ENCODE data around the gene RNPEP.
A peak's percentile ranks its signal among the peaks of the same experiment; 100 is the strongest.

RNPEP gene

GRCh38 chr1:201946224-201946908, 36.1 kb upstream of the RNPEP start, which contains the start of gene LMOD1:
TSS of gene LMOD1 (minus strand) at chr1:201946548. CDS start at chr1:201946340, 208 bp downstream.
- no peaks in the 10 kb centered on the region for H3K36me3 ChIP-seq (ENCODE audit: insufficient read depth, low read length)
- no peaks in the 10 kb centered on the region for H3K9me2 ChIP-seq (replicated peaks; ENCODE audit: low read depth, low read length)
- TF ChIP-seq, protein P1, sequence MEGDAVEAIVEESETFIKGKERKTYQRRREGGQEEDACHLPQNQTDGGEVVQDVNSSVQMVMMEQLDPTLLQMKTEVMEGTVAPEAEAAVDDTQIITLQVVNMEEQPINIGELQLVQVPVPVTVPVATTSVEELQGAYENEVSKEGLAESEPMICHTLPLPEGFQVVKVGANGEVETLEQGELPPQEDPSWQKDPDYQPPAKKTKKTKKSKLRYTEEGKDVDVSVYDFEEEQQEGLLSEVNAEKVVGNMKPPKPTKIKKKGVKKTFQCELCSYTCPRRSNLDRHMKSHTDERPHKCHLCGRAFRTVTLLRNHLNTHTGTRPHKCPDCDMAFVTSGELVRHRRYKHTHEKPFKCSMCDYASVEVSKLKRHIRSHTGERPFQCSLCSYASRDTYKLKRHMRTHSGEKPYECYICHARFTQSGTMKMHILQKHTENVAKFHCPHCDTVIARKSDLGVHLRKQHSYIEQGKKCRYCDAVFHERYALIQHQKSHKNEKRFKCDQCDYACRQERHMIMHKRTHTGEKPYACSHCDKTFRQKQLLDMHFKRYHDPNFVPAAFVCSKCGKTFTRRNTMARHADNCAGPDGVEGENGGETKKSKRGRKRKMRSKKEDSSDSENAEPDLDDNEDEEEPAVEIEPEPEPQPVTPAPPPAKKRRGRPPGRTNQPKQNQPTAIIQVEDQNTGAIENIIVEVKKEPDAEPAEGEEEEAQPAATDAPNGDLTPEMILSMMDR (conservative IDR thresholded peaks at IDR 0.05; ENCODE audit: low read length) = no peak
- TF ChIP-seq EZH2phosphoT487 (IDR thresholded peaks at IDR 0.05; ENCODE audit: borderline replicate concordance) = no peak
- H3K9me3 ChIP-seq (ENCODE audit: insufficient read depth, low read depth, low read length) = no peaks in the 10 kb centered on the region
- H3K4me2 ChIP-seq (ENCODE audit: low read depth, low read length, poor library complexity, severe bottlenecking) = peak within 1 kb of the TSS; percentile 71
- peak within 1 kb of the TSS; percentile 17 for H3K9ac ChIP-seq (ENCODE audit: low read depth, low read length, poor library complexity, severe bottlenecking)
- H3K79me2 ChIP-seq (ENCODE audit: insufficient read depth, low read length) = no peaks in the 10 kb centered on the region
- peak within 1 kb of the TSS; percentile 67 for H3K4me3 ChIP-seq (ENCODE audit: low read length, poor library complexity, severe bottlenecking)
- H3F3A ChIP-seq (ENCODE audit: low read depth) = no peaks in the 10 kb centered on the region
- H3K27me3 ChIP-seq (ENCODE audit: insufficient read depth, low read length, poor library complexity, severe bottlenecking) = no peaks in the 10 kb centered on the region
- H3K4me1 ChIP-seq (ENCODE audit: insufficient read depth, low read length, poor library complexity, severe bottlenecking) = peaks cover 3% of the 10 kb centered on the region
- H2AFZ ChIP-seq (ENCODE audit: low read length) = peak within 1 kb of the TSS; percentile 89
- no peaks in the 10 kb centered on the region for H4K20me1 ChIP-seq (ENCODE audit: insufficient read depth, low read length, poor library complexity, severe bottlenecking)

GRCh38 chr1:201947697-201948008, 34.8 kb upstream of the RNPEP start:
- Histone ChIP-seq H3K4me3 (ENCODE audit: low read length, poor library complexity, severe bottlenecking) (no peak overlapping the region), H3K9me2 (replicated peaks; ENCODE audit: low read depth, low read length) (no peaks in the 10 kb centered on the region), H3K79me2 (ENCODE audit: insufficient read depth, low read length) (no peaks in the 10 kb centered on the region), H3F3A (ENCODE audit: low read depth) (no peaks in the 10 kb centered on the region), H2AFZ (ENCODE audit: low read length) (no peak overlapping the region), H3K9ac (ENCODE audit: low read depth, low read length, poor library complexity, severe bottlenecking) (no peak overlapping the region), H3K4me2 (ENCODE audit: low read depth, low read length, poor library complexity, severe bottlenecking) (no peak overlapping the region), H3K27me3 (ENCODE audit: insufficient read depth, low read length, poor library complexity, severe bottlenecking) (no peaks in the 10 kb centered on the region), H3K9me3 (ENCODE audit: insufficient read depth, low read depth, low read length) (no peaks in the 10 kb centered on the region), H3K4me1 (ENCODE audit: insufficient read depth, low read length, poor library complexity, severe bottlenecking) (peaks cover 3% of the 10 kb centered on the region), H4K20me1 (ENCODE audit: insufficient read depth, low read length, poor library complexity, severe bottlenecking) (no peaks in the 10 kb centered on the region), H3K36me3 (ENCODE audit: insufficient read depth, low read length) (no peaks in the 10 kb centered on the region)
- TF ChIP-seq EZH2phosphoT487 (IDR thresholded peaks at IDR 0.05; ENCODE audit: borderline replicate concordance) = no peak
- TF ChIP-seq, protein P1 (conservative IDR thresholded peaks at IDR 0.05; ENCODE audit: low read length) = no peak

GRCh38 chr1:201949491-201949890, 33.0 kb upstream of the RNPEP start:
- Histone ChIP-seq H4K20me1 (ENCODE audit: insufficient read depth, low read length, poor library complexity, severe bottlenecking) (no peaks in the 10 kb centered on the region), H3K9me2 (replicated peaks; ENCODE audit: low read depth, low read length) (no peaks in the 10 kb centered on the region)

More at GRCh38 chr1:201949491-201949890, 33.0 kb upstream of the RNPEP start:
- H3K9ac ChIP-seq (ENCODE audit: low read depth, low read length, poor library complexity, severe bottlenecking) = no peak overlapping the region
- TF ChIP-seq, protein P1 (conservative IDR thresholded peaks at IDR 0.05; ENCODE audit: low read length) = no peak
- no peak for TF ChIP-seq EZH2phosphoT487 (IDR thresholded peaks at IDR 0.05; ENCODE audit: borderline replicate concordance)
- no peaks in the 10 kb centered on the region for H3K36me3 ChIP-seq (ENCODE audit: insufficient read depth, low read length)
- no peaks in the 10 kb centered on the region for H3K27me3 ChIP-seq (ENCODE audit: insufficient read depth, low read length, poor library complexity, severe bottlenecking)
- no peak overlapping the region for H2AFZ ChIP-seq (ENCODE audit: low read length)
- H3F3A ChIP-seq (ENCODE audit: low read depth) = no peaks in the 10 kb centered on the region
- H3K4me1 ChIP-seq (ENCODE audit: insufficient read depth, low read length, poor library complexity, severe bottlenecking) = peaks cover 6% of the 10 kb centered on the region
- H3K79me2 ChIP-seq (ENCODE audit: insufficient read depth, low read length) = peaks cover 3% of the 10 kb centered on the region; the same call in 1 of the 2 replicates
- no peak overlapping the region for H3K4me2 ChIP-seq (ENCODE audit: low read depth, low read length, poor library complexity, severe bottlenecking)
- H3K4me3 ChIP-seq (ENCODE audit: low read length, poor library complexity, severe bottlenecking) = no peak overlapping the region
- H3K9me3 ChIP-seq (ENCODE audit: insufficient read depth, low read depth, low read length) = no peaks in the 10 kb centered on the region
